ENCODE data around the gene GLYR1. TPM values are rescaled to one million over a fixed set of nuclear protein-coding genes. Genes with fewer than 3 reads are reported as not detected.

GLYR1 gene
- total and polyA plus RNA-seq, 4 donors = 18.1 to 50.2 (median 40.6) TPM

DNA sequence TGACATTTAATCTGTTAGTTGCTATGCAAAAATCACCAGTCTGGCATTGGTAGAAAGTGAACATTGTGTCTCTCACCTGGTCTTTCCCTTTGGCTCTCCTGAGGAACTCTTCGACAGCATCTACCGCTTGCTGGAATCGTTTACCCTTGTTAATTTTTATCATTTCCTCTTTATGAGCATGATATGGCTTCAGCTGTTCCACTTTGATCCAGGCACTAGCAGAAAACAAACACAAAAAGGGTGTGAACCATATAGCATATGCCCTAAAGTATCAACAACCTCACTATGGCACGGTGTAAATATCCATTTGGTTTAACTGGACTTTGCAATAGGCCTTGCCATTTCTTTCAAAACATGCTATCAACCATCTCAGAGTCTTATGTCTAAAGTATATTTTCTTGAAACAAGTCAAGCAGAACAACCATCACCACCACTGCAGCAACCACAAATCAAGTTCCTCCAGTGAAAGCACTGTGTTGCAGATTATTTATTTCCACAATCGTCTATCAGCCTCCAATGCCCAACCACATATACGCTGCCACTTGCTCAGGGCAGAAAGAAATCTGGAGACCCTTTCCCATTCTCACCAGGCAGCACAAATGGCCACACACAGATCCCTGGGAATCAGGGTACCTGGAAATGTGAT, 14.3 kb downstream of the GLYR1 start:
- Histone ChIP-seq H3K27me3 (ENCODE audit: control insufficient read depth in 4 of 4, insufficient read depth in 4 of 4, low read length in 3 of 4) (no peaks in the 10 kb centered on the region), H3K9ac (ENCODE audit: low read depth in 1 of 2, low read length in 2 of 2) (no peak overlapping the region), H3K9me3 (ENCODE audit: control insufficient read depth in 4 of 4, low read length in 3 of 4) (no peaks in the 10 kb centered on the region), H3K36me3 (ENCODE audit: control insufficient read depth in 4 of 4, insufficient read depth in 3 of 4, low read depth in 1 of 4, low read length in 3 of 4) (peaks cover 16 to 55% (median 38%) of the 10 kb centered on the region in 4 donors), H3K4me3 (ENCODE audit: low read depth in 1 of 3, low read length in 3 of 3) (no peak overlapping the region), H3K4me1 (ENCODE audit: control insufficient read depth in 4 of 4, insufficient read depth in 4 of 4, low read length in 3 of 4) (no peaks in the 10 kb centered on the region), H3K27ac (ENCODE audit: low read depth in 1 of 2, low read length in 2 of 2) (no peak overlapping the region)
- WGBS = 85% methylated on average over 6 of the region's 6 CpGs
- DNase-seq (ENCODE audit: low spot score) = no peak
- TF ChIP-seq RXRA (IDR thresholded peaks at IDR 0.05) (no peak), GABPA (IDR thresholded peaks at IDR 0.05 in 1 of 2, conservative IDR thresholded peaks at IDR 0.05 in 1 of 2) (no peak), SP1 (IDR thresholded peaks at IDR 0.05) (no peak), RAD21 (IDR thresholded peaks at IDR 0.05) (no peak), HNF4A (conservative IDR thresholded peaks at IDR 0.05) (no peak), JUND (IDR thresholded peaks at IDR 0.05) (no peak), FOXA2 (IDR thresholded peaks at IDR 0.05) (no peak)
- TF ChIP-seq, protein P1, sequence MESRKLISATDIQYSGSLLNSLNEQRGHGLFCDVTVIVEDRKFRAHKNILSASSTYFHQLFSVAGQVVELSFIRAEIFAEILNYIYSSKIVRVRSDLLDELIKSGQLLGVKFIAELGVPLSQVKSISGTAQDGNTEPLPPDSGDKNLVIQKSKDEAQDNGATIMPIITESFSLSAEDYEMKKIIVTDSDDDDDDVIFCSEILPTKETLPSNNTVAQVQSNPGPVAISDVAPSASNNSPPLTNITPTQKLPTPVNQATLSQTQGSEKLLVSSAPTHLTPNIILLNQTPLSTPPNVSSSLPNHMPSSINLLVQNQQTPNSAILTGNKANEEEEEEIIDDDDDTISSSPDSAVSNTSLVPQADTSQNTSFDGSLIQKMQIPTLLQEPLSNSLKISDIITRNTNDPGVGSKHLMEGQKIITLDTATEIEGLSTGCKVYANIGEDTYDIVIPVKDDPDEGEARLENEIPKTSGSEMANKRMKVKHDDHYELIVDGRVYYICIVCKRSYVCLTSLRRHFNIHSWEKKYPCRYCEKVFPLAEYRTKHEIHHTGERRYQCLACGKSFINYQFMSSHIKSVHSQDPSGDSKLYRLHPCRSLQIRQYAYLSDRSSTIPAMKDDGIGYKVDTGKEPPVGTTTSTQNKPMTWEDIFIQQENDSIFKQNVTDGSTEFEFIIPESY (IDR thresholded peaks at IDR 0.05) = no peak
- TF ChIP-seq, protein P2, sequence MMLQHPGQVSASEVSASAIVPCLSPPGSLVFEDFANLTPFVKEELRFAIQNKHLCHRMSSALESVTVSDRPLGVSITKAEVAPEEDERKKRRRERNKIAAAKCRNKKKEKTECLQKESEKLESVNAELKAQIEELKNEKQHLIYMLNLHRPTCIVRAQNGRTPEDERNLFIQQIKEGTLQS (IDR thresholded peaks at IDR 0.05) = no peak
- TF ChIP-seq, protein P3, sequence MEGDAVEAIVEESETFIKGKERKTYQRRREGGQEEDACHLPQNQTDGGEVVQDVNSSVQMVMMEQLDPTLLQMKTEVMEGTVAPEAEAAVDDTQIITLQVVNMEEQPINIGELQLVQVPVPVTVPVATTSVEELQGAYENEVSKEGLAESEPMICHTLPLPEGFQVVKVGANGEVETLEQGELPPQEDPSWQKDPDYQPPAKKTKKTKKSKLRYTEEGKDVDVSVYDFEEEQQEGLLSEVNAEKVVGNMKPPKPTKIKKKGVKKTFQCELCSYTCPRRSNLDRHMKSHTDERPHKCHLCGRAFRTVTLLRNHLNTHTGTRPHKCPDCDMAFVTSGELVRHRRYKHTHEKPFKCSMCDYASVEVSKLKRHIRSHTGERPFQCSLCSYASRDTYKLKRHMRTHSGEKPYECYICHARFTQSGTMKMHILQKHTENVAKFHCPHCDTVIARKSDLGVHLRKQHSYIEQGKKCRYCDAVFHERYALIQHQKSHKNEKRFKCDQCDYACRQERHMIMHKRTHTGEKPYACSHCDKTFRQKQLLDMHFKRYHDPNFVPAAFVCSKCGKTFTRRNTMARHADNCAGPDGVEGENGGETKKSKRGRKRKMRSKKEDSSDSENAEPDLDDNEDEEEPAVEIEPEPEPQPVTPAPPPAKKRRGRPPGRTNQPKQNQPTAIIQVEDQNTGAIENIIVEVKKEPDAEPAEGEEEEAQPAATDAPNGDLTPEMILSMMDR (IDR thresholded peaks at IDR 0.05; ENCODE audit: low read depth, low read length, missing input control) = no peak

DNA sequence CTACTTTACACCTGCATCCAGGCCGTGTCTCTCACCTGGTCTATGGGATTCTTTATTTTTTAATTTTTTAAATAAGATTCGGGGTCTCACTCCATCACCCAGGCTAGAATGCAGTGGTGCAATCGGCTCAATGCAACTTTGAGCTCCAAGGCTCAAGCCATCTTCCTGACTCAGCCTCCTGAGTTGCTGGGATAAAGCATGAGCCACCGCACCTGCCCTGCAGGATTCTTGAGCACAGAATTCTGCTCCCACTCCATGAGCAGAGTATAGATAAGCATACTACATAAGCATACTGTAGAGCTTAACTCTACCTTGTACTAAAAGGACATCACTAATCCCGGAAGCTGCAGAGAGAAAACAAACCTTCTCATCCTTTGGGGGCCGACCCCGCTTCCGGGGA, 15.5 kb downstream of the GLYR1 start:
- Histone ChIP-seq H3K27me3 (ENCODE audit: control insufficient read depth in 4 of 4, insufficient read depth in 4 of 4, low read length in 3 of 4) (no peaks in the 10 kb centered on the region), H3K9me3 (ENCODE audit: control insufficient read depth in 4 of 4, low read length in 3 of 4) (no peaks in the 10 kb centered on the region), H3K4me3 (ENCODE audit: low read depth in 1 of 3, low read length in 3 of 3) (no peak overlapping the region), H3K9ac (ENCODE audit: low read depth in 1 of 2, low read length in 2 of 2) (no peak overlapping the region), H3K4me1 (ENCODE audit: control insufficient read depth in 4 of 4, insufficient read depth in 4 of 4, low read length in 3 of 4) (no peaks in the 10 kb centered on the region), H3K36me3 (ENCODE audit: control insufficient read depth in 4 of 4, insufficient read depth in 3 of 4, low read depth in 1 of 4, low read length in 3 of 4) (peaks cover 16 to 56% (median 43%) of the 10 kb centered on the region in 4 donors), H3K27ac (ENCODE audit: low read depth in 1 of 2, low read length in 2 of 2) (no peak overlapping the region)
- DNase-seq (ENCODE audit: low spot score) = no peak
- WGBS = 97% methylated on average over 8 of the region's 8 CpGs
- TF ChIP-seq FOXA2 (IDR thresholded peaks at IDR 0.05) (no peak), GABPA (IDR thresholded peaks at IDR 0.05 in 1 of 2, conservative IDR thresholded peaks at IDR 0.05 in 1 of 2) (no peak), FOXA1 (IDR thresholded peaks at IDR 0.05) (no peak), SP1 (IDR thresholded peaks at IDR 0.05) (no peak)
- TF ChIP-seq, protein P3 (IDR thresholded peaks at IDR 0.05; ENCODE audit: low read depth, low read length, missing input control) = no peak
